ENCODE results near the gene HOXA4. TPM values are rescaled to one million over a fixed set of nuclear protein-coding genes. Genes with fewer than 3 reads are reported as not detected.

Gene HOXA4
- total RNA-seq, 2 experiments from 2014 or later = not detected

GRCh38 chr7:27158436-27159265 lies 28.1 kb upstream of the HOXA4 start:
- Histone ChIP-seq H3K27me3 (ENCODE audit: control insufficient read depth in 1 of 2, insufficient read depth in 2 of 2, low read length in 2 of 2) (peaks cover 82 to 95% of the 10 kb centered on the region in 2 experiments), H3K4me3 (ENCODE audit: low read length) (no peak overlapping the region), H3K36me3 (ENCODE audit: insufficient read depth, low read length) (no peaks in the 10 kb centered on the region), H3K27ac (ENCODE audit: low read depth in 1 of 2, low read length in 2 of 2) (no peak overlapping the region), H3K4me1 (ENCODE audit: insufficient read depth, low read length) (peaks cover 58% of the 10 kb centered on the region), H3K9me3 (ENCODE audit: control insufficient read depth in 1 of 2, insufficient read depth in 1 of 2, low read length in 2 of 2) (peaks cover 0 to 61% of the 10 kb centered on the region in 2 experiments)
- Mint-ChIP-seq H3K4me1 (ENCODE audit: low read depth) (peaks cover 60% of the 10 kb centered on the region), H3K27me3 (peaks cover 96% of the 10 kb centered on the region), H3K4me3 (peak overlapping the region; percentile 59), H3K27ac (peak overlapping the region; percentile 37), H3K9me3 (no peaks in the 10 kb centered on the region), H3K36me3 (ENCODE audit: low read depth) (no peaks in the 10 kb centered on the region)
- ATAC-seq (ENCODE audit: poor library complexity) = no peak
- ChIA-PET POLR2A (interaction anchor here (1.5 to 1.8 kb wide), 2 partner anchors 10 to 1297 kb away, joined by 4 to 5 read pairs; no protein-coding TSS in a partner anchor), CTCF (interaction anchor here (1.0 to 1.8 kb wide), 7 partner anchors 8 to 789 kb away, joined by 3 to 12 read pairs (median 4); no protein-coding TSS in a partner anchor)
- TF ChIP-seq CTCF (IDR thresholded peaks at IDR 0.05) = no peak
- peak in 3 of 14 experiments; percentile 24 to 32 (median 25) for DNase-seq
- intact Hi-C loops (cut with DNase I, micrococcal nuclease) = loop anchor here in 1 of 2 experiments (5.0 kb wide), 1 partner anchor 956 kb away; the partner anchor contains the start of genes CBX3 and HNRNPA2B1

- ATAC-seq (ENCODE audit: poor library complexity) (no peak), DNase-seq (peak in 3 of 14 experiments; percentile 12 to 32 (median 22))
- Mint-ChIP-seq H3K9me3 (no peaks in the 10 kb centered on the region), H3K36me3 (ENCODE audit: low read depth) (no peaks in the 10 kb centered on the region), H3K4me1 (ENCODE audit: low read depth) (peaks cover 60% of the 10 kb centered on the region), H3K27ac (peak overlapping the region; percentile 37), H3K4me3 (peak overlapping the region; percentile 59), H3K27me3 (peaks cover 96% of the 10 kb centered on the region)
- no peaks in the 10 kb centered on the region for H3K36me3 ChIP-seq (ENCODE audit: insufficient read depth, low read length)
- intact Hi-C loops (cut with DNase I, micrococcal nuclease) = loop anchor here in 1 of 2 experiments (5.0 kb wide), 1 partner anchor 956 kb away; the partner anchor contains the start of genes CBX3 and HNRNPA2B1
- ChIA-PET POLR2A (interaction anchor here (1.5 to 1.8 kb wide), 2 partner anchors 11 to 1296 kb away, joined by 4 to 5 read pairs; no protein-coding TSS in a partner anchor), CTCF (interaction anchor here (1.8 kb wide), 1 partner anchor 13 kb away, joined by 6 read pairs; no protein-coding TSS in a partner anchor)
- peaks cover 84 to 95% of the 10 kb centered on the region in 2 experiments for H3K27me3 ChIP-seq (ENCODE audit: control insufficient read depth in 1 of 2, insufficient read depth in 2 of 2, low read length in 2 of 2)
- H3K27ac ChIP-seq (ENCODE audit: low read depth in 1 of 2, low read length in 2 of 2) = no peak overlapping the region
- H3K9me3 ChIP-seq (ENCODE audit: control insufficient read depth in 1 of 2, insufficient read depth in 1 of 2, low read length in 2 of 2) = peaks cover 0 to 62% of the 10 kb centered on the region in 2 experiments
- peaks cover 58% of the 10 kb centered on the region for H3K4me1 ChIP-seq (ENCODE audit: insufficient read depth, low read length)
- H3K4me3 ChIP-seq (ENCODE audit: low read length) = no peak overlapping the region
- TF ChIP-seq CTCF (IDR thresholded peaks at IDR 0.05) = no peak
Observed at GRCh38 chr7:27157702-27158431, 27.3 kb upstream of the HOXA4 start.

Data from CD4-positive, alpha-beta T cell (primary cell).